Measurements from ENCODE around the gene RAB6D. TPM values are rescaled to one million over a fixed set of nuclear protein-coding genes. Genes with fewer than 3 reads are reported as not detected.

The RAB6D gene
- total RNA-seq, 1 donor from 2014 or later = not detected

Other genes starting within 250 kb of the RAB6D start
- gene POTEE, start 154.6 kb downstream of the RAB6D start, total RNA-seq = 0.29 and 0.39 TPM in 2 replicates
- gene TUBA3D, start 112.0 kb upstream of the RAB6D start, total RNA-seq = not detected in 2 replicates
- gene MZT2A, start 128.2 kb upstream of the RAB6D start, total RNA-seq = 67.1 and 82.2 TPM in 2 replicates
- gene CCDC74A, start 163.7 kb upstream of the RAB6D start, total RNA-seq = 0.71 and 1.1 TPM in 2 replicates